Measurements from ENCODE around the gene TBCB.

DNA sequence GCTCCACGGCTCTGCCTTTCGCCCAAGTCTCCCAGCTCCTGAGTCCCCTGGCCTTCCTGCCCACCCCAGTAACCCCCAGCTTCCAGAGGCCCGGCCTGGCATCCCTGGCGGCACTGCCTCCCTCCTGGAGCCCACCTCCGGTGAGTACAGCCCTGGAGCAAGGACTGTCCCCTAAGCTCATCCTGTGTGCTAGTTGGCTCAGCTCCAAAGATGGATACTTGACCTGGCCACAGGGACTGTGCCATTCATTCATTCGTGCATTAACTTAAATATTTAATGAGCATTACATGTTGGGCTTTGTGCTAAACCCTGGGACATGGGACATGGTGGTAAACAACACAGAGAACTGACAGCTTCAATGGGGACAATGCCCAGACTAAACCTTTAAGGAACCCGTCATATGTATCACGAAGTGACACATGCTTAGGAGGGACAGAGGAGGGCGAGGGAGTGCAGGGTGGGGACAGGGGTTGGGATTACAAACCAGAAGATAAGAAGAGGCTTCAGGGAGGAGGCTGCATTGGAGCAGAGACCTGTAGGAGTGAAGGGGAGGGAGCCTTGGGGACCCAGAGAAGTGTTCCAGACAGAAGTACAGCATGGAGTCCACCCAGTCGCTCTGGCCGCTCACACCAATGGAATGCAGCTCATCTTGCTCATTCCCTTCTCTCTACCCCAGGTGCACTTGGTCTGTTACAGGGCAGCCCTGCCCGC lies 11.3 kb upstream of the TBCB start:
- TF ChIP-seq, protein P1, sequence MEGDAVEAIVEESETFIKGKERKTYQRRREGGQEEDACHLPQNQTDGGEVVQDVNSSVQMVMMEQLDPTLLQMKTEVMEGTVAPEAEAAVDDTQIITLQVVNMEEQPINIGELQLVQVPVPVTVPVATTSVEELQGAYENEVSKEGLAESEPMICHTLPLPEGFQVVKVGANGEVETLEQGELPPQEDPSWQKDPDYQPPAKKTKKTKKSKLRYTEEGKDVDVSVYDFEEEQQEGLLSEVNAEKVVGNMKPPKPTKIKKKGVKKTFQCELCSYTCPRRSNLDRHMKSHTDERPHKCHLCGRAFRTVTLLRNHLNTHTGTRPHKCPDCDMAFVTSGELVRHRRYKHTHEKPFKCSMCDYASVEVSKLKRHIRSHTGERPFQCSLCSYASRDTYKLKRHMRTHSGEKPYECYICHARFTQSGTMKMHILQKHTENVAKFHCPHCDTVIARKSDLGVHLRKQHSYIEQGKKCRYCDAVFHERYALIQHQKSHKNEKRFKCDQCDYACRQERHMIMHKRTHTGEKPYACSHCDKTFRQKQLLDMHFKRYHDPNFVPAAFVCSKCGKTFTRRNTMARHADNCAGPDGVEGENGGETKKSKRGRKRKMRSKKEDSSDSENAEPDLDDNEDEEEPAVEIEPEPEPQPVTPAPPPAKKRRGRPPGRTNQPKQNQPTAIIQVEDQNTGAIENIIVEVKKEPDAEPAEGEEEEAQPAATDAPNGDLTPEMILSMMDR (IDR thresholded peaks at IDR 0.05; ENCODE audit: poor library complexity): no peak
- no peak for TF ChIP-seq EZH2phosphoT487 (IDR thresholded peaks at IDR 0.05; ENCODE audit: low read depth, severe bottlenecking, unreplicated experiment)
- no peak for TF ChIP-seq EZH2 (IDR thresholded peaks at IDR 0.05; ENCODE audit: borderline replicate concordance)
